ENCODE data around the gene LBP.

The LBP gene

DNA sequence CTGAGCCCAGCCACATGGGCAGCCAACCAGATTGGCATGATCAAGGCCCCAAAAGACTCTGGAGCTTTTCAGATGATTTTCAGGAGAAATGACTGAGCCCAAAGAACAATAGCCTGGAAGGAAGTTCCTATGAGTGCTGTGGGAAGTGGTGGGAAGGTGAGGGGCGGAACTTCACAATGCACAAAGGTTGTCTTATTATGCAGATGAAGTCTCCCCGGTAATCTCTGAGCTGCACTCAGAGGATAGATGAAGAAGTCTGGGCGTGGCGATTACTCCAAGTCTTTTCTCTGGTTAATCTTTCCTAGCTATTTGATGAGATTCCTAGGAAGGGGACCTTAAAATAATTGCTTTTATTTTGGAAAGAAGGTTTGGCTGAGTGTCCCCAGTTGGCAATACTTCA is 36.9 kb downstream of the LBP start:
- H3K27ac ChIP-seq (ENCODE audit: low read depth, low read length, poor library complexity, severe bottlenecking), result no peak overlapping the region
- no peaks in the 10 kb centered on the region for H3K9me2 ChIP-seq (ENCODE audit: low read depth, low read length)
- H3K4me1 ChIP-seq (ENCODE audit: insufficient read depth, low read length, severe bottlenecking), result no peaks in the 10 kb centered on the region
- H3F3A ChIP-seq (ENCODE audit: insufficient read depth, low read length), result no peaks in the 10 kb centered on the region
- peaks cover 3% of the 10 kb centered on the region; the same call in 1 of the 2 replicates for H3K9me3 ChIP-seq (ENCODE audit: low read length)
- no peak overlapping the region for H2AFZ ChIP-seq (ENCODE audit: low read length)
- H3K4me2 ChIP-seq (ENCODE audit: low read length), result no peak overlapping the region
- peaks cover 7% of the 10 kb centered on the region; the same call in 1 of the 2 replicates for H3K27me3 ChIP-seq (ENCODE audit: insufficient read depth, low read length)
- no peaks in the 10 kb centered on the region for H4K20me1 ChIP-seq (ENCODE audit: insufficient read depth, low read length)
- H3K4me3 ChIP-seq (ENCODE audit: low read depth, low read length, poor library complexity, severe bottlenecking), result no peak overlapping the region
- no peaks in the 10 kb centered on the region for H3K36me3 ChIP-seq (ENCODE audit: insufficient read depth, low read length)
- TF ChIP-seq EZH2 (IDR thresholded peaks at IDR 0.05; ENCODE audit: borderline replicate concordance, low read length), result no peak
- TF ChIP-seq, protein P1, sequence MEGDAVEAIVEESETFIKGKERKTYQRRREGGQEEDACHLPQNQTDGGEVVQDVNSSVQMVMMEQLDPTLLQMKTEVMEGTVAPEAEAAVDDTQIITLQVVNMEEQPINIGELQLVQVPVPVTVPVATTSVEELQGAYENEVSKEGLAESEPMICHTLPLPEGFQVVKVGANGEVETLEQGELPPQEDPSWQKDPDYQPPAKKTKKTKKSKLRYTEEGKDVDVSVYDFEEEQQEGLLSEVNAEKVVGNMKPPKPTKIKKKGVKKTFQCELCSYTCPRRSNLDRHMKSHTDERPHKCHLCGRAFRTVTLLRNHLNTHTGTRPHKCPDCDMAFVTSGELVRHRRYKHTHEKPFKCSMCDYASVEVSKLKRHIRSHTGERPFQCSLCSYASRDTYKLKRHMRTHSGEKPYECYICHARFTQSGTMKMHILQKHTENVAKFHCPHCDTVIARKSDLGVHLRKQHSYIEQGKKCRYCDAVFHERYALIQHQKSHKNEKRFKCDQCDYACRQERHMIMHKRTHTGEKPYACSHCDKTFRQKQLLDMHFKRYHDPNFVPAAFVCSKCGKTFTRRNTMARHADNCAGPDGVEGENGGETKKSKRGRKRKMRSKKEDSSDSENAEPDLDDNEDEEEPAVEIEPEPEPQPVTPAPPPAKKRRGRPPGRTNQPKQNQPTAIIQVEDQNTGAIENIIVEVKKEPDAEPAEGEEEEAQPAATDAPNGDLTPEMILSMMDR (IDR thresholded peaks at IDR 0.05; ENCODE audit: low read length), result no peak
- H3K79me2 ChIP-seq (ENCODE audit: insufficient read depth, low read length), result no peaks in the 10 kb centered on the region
- no peak overlapping the region for H3K9ac ChIP-seq (ENCODE audit: low read length)

DNA sequence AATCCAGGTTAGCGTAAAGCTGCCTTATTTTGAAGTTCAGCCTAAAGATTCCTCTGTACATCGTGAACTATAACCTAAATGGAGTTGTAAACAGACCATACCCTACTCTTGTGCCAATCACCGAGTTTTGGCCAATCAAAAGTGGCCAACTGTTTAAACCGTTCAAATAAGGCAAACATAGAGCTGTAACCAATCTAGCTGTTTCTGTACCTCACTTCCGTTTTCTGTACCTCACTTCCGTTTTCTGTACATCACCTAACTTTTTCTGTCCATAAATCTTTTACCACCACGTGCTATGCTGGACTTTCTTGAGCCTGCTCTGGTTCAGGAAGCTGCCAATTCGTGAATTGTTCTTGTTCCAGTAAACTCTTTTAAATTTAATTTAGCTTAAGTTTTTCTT is 39.7 kb downstream of the LBP start:
- Histone ChIP-seq H3K36me3 (ENCODE audit: insufficient read depth, low read length) (no peaks in the 10 kb centered on the region), H3K4me2 (ENCODE audit: low read length) (no peak overlapping the region), H3K27ac (ENCODE audit: low read depth, low read length, poor library complexity, severe bottlenecking) (no peak overlapping the region), H3K9me3 (ENCODE audit: low read length) (peaks cover 6% of the 10 kb centered on the region; the same call in 1 of the 2 replicates), H3K4me1 (ENCODE audit: insufficient read depth, low read length, severe bottlenecking) (no peaks in the 10 kb centered on the region), H3K4me3 (ENCODE audit: low read depth, low read length, poor library complexity, severe bottlenecking) (no peak overlapping the region), H2AFZ (ENCODE audit: low read length) (peak overlapping the region; percentile 64; the same call in 1 of the 2 replicates), H4K20me1 (ENCODE audit: insufficient read depth, low read length) (no peaks in the 10 kb centered on the region), H3K79me2 (ENCODE audit: insufficient read depth, low read length) (no peaks in the 10 kb centered on the region), H3F3A (ENCODE audit: insufficient read depth, low read length) (no peaks in the 10 kb centered on the region), H3K9ac (ENCODE audit: low read length) (no peak overlapping the region), H3K27me3 (ENCODE audit: insufficient read depth, low read length) (peaks cover 7% of the 10 kb centered on the region; the same call in 1 of the 2 replicates), H3K9me2 (ENCODE audit: low read depth, low read length) (no peaks in the 10 kb centered on the region)
- no peak for TF ChIP-seq EZH2 (IDR thresholded peaks at IDR 0.05; ENCODE audit: borderline replicate concordance, low read length)
- TF ChIP-seq, protein P1 (IDR thresholded peaks at IDR 0.05; ENCODE audit: low read length), result no peak

DNA sequence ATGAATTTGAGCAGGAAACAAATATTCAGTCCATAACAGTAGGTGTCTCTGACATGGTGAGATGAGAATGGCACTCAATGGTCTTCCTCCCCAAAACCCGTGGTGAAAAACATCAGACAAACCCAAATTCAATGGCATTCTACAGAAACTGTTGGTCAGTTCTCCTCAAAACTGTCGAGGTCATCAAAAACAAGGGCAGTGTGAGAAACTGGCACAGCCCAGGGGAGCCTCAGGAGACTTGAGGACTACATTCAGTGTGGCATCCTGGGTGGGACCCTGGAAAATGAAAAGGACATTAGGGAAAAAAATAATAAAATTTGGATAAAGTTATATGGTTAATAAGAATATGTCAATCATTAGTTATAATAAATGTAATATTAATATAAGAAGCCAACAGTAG is 40.6 kb downstream of the LBP start:
- Histone ChIP-seq H3K4me3 (ENCODE audit: low read depth, low read length, poor library complexity, severe bottlenecking) (no peak overlapping the region), H4K20me1 (ENCODE audit: insufficient read depth, low read length) (no peaks in the 10 kb centered on the region), H3F3A (ENCODE audit: insufficient read depth, low read length) (no peaks in the 10 kb centered on the region), H3K4me1 (ENCODE audit: insufficient read depth, low read length, severe bottlenecking) (no peaks in the 10 kb centered on the region), H3K9ac (ENCODE audit: low read length) (no peak overlapping the region), H3K4me2 (ENCODE audit: low read length) (no peak overlapping the region), H3K79me2 (ENCODE audit: insufficient read depth, low read length) (no peaks in the 10 kb centered on the region), H2AFZ (ENCODE audit: low read length) (no peak overlapping the region), H3K27me3 (ENCODE audit: insufficient read depth, low read length) (peaks cover 7% of the 10 kb centered on the region; the same call in 1 of the 2 replicates), H3K36me3 (ENCODE audit: insufficient read depth, low read length) (no peaks in the 10 kb centered on the region), H3K9me3 (ENCODE audit: low read length) (peaks cover 6% of the 10 kb centered on the region; the same call in 1 of the 2 replicates), H3K9me2 (ENCODE audit: low read depth, low read length) (no peaks in the 10 kb centered on the region), H3K27ac (ENCODE audit: low read depth, low read length, poor library complexity, severe bottlenecking) (no peak overlapping the region)
- TF ChIP-seq, protein P1 (IDR thresholded peaks at IDR 0.05; ENCODE audit: low read length), result no peak
- no peak for TF ChIP-seq EZH2 (IDR thresholded peaks at IDR 0.05; ENCODE audit: borderline replicate concordance, low read length)

Measured in OCI-LY1 (cell line).